ENCODE data around the gene HTR3D. TPM values are rescaled to one million over a fixed set of nuclear protein-coding genes. Genes with fewer than 3 reads are reported as not detected.
A peak's percentile ranks its signal among the peaks of the same experiment; 100 is the strongest.
"Not testable (repeated sequence)": the region's sequence is repeated elsewhere in the genome, so short reads cannot be mapped to it uniquely, and the experiment has no call there.

The HTR3D gene
- polyA plus RNA-seq, 10 donors: not detected

DNA sequence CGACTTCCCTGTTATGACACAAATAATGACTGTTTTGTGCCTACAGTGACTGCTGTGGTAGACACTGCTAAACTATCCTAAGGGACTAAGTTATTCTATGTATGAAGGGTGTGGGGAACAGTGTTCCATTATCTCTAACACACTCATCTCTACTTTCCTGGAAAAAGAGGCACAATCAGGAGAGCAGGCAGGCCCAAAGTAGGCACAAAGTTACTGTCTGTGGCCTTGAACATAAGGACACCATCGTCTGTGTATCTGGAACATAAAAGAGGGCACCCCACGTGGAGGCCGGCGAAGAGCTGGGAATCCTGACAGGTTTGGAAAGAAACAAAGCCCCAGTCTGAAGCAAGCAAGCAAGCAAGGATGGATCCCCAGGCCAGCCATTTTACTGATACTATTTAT is 15.4 kb upstream of the HTR3D start:
- no peak for DNase-seq

DNA sequence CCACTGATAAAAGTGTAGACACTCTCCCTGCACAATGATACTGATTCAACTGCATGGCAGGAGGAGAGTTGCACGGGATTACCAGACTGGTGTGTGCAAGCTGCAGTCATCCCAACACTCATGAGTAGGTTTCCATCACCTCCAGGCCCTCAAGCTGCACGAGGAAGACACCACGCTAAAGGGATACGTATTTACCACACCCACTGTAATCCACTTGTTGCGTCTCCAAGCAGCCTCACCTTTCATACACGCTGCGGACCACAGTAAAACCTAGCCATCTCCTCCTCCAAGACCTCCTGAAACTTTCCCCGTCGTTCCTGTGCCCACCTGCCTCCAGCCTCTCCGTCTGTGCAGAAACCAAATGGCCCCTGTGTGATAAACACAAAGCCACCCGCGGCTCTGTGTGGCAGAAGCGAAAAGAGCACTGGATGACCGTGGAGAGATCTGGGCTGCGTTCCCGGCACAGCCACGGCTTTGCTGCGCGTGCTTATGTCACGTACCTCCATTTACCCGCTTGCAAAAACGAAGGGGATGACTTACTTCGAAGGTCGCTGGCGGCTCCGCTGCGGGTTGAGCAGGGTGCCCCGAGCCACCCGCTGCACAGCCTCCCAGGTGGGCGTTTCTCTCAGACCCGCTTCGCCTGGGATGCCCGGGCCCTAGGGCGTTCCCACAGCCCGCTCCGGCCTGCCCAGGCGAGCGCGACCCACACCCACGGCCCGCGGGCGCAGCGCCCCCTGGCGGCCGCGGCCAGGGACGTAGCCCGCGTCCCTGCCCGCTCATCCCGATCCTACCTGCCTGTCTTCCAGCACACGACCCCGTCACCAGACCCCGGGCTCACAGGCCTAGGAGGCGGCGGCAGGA is 14.5 kb upstream of the HTR3D start:
- peak; percentile 48 to 92 (median 77) for DNase-seq

DNA sequence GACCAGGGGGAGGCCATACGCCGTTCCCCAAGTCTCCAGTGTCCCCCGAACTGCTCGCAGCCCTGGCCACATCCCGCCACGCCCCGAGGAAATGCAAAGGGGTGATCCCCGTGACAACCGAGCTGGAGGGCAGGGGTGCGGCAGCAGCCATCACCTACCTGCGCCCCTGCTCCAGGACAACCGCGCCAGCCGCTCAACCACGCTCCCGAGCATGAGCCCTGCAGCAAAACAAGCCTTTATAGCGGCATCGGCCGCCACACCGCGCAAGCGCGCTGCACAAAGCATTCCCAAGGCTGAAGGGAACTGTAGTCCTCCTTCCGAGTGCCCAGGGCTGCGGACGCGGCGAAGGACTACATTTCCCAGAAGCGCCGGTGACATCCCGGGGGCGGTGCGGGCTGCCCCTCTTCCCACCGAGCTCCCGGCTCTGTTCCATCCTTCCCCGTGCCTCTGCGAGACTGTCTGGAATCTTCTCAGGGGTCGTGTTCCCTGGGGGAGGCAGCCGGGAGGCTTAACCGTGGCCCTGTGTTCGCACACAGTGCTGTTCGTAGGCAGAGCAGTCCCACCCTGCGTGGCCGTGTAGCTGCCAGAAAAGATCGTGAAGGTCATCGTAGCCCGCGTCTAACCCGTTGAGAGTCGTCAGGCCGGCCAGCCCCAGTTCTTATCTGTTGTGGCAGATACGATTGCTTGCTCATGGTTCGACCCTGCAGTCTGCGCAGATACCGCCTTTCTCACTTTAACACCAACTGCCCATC is 13.7 kb upstream of the HTR3D start, which contains the start of gene ABCC5:
TSS of gene ABCC5 (minus strand) at position 213 of the 752 bp plus-strand sequence. CDS start 3,492 bp downstream, outside the sequence.
- DNase-seq: peak; percentile 93 to 97 (median 95)

DNA sequence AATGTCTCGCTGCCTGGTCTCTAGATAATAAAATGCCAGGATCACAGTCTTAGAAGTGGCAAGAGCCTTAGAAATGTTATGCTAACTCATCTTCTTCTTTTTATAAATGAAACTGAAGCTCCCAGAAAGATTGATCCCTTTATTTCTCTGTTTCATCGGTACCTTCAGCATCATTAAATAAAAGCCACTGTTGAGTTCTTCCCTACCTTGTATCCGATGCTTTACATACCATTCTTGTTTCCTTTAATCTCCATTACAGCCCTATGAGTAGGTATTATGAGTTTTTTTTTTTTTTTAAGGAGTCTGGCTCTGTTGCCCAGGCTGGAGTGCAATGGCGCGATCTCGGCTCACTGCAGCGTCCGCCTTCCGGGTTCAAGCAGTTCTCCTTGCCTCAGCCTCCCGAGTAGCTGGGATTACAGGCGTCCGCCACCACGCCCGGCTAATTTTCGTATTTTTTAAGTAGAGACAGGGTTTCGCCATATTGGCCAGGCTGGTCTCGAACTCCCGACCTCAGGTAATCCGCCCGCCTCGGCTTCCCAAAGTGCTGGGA is 13.0 kb upstream of the HTR3D start:
- no peak for DNase-seq

DNA sequence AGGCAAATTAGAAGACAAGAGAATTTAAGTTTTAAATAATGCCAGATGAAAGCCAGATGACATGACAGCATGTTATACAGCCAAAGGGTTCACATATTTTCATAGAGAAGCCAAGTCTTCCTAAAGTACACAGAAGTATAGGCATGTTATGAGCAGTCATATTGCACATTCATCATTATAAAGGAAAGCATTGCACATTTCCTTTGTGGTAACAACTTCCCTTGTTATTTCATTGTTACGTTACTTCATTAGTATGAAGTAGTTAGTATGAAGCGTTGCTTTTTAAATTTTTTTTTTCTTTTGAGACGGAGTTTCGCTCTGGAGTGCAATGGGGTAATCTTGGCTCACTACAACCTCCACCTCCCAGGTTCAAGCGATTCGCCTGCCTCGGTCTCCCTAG is 9.2 kb upstream of the HTR3D start:
- DNase-seq: no peak

DNA sequence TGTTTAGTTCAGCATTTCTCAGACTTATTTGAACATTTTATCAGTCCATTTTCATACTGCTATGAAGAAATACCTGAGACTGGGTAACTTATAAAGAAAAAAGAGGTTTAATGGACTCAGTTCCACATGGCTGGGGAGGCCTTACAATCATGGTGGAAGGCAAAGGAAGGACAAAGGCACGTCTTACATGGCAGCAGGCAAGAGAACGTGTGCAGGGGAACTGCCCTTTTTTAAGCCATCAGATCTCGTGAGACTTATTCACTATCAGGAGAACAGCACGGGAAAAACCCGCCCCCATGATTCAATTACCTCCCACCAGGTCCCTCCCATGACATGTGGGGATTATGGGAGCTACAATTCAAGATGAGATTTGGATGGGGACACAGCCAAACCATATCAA is 6.3 kb upstream of the HTR3D start:
- not testable (repeated sequence) for DNase-seq

DNA sequence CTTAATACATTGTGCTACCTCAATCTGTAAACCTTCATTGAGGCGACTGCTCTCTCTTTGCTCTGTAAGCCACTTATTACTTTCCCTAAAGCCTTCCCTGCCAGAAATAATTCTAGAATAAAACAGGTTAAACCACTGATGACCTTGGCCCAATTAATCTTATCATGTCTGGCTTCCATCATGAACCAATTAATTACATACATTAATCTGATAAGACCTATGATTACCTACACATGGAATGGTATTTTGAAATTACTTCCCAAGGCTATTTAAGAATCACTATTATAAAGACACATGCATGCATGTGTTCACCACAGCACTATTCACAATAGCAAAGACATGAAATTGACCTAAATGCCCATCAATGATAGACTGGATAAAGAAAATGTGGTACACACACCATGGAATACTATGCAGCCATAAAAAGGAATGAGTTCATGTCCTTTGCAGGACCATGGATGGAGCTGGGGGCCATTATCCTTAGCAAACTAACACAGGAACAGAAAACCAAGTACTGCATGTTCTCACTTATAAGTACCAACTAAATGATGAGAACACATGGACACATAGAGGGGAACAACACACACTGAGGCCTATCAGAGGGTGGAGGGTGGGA is 3.2 kb upstream of the HTR3D start:
- DNase-seq: not testable (repeated sequence)

DNA sequence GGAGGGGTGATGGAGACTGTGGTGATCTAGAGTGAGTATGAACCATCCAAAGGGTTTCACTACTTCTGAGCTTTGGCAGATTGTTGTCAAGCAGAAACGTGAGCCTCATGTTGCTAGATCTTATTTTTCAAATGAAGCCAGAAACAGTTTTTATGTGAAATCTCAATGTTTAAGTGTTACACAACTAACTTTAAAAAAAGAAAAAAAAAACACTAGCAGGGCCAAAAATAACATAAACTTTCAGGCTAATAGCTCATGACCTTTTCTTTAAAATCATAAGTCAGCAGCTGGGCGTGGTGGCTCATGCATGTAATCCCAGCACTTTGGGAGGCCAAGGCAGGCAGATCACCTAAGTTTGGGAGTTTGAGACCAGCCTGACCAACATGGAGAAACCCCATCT is 2.1 kb upstream of the HTR3D start:
- DNase-seq: no peak

DNA sequence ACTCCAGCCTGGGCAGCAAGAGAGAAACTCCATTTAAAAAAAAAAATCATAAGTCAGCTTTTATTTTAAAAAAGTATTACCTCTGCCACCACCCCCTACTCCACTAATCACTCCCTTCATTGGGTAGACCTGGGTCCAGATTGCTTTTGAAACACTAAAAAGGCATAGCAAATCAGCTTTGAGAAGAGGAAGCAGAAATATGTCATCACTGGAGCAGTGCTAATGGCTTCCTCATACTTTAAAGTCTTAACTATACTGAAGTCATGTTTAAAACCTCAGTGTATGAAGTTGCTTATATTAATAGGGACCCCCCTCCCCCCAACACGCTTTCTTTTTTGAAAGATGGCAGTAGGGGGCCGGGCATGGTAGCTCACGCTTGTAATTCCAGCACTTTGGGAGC is 1.0 kb upstream of the HTR3D start:
- no peak for DNase-seq

DNA sequence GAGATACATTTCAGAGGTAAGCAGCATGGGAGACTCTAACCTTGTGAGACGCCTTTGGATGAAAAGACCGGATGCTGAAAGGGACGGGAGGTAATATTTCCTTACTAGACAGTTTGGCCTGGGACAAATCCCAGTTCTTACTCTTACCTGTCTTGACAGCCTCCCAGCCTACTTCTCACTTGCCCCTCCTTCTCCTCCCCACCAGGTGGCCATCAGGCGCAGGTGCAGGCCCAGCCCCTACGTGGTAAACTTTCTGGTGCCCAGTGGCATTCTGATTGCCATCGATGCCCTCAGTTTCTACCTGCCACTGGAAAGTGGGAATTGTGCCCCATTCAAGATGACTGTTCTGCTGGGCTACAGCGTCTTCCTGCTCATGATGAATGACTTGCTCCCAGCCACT is 6.3 kb downstream of the HTR3D start:
- no peak for DNase-seq

DNA sequence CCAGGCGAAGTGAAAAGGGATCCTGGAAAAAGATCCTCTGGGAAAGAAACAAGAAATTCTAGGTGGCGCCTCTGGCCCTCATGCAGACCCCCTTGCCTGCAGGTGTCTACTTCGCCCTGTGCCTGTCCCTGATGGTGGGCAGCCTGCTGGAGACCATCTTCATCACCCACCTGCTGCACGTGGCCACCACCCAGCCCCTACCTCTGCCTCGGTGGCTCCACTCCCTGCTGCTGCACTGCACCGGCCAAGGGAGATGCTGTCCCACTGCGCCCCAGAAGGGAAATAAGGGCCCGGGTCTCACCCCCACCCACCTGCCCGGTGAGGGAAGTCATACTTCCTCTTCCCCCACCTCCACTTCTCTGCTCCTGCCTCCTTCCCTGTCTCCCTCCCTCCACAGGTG is 6.8 kb downstream of the HTR3D start:
- DNase-seq: not testable (repeated sequence)

DNA sequence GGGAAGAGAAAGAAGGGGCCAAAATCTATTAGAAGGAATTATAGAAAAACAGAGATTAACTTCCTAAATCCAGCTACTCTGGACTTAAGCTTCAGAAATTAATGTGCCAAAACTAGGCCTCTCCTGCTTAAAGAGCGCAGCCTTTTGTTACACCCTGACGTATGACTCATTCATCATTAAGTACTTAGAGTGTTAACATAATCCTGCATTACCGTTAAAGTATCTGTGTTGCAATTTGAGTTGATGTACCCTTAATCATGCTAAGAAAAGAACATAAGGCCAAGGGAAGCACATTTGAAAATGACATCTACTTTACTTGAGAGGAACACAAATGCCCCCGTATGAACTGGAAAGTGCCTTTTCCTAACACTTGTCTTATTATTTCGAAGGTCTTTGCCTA is 7.9 kb downstream of the HTR3D start:
- DNase-seq: no peak

DNA sequence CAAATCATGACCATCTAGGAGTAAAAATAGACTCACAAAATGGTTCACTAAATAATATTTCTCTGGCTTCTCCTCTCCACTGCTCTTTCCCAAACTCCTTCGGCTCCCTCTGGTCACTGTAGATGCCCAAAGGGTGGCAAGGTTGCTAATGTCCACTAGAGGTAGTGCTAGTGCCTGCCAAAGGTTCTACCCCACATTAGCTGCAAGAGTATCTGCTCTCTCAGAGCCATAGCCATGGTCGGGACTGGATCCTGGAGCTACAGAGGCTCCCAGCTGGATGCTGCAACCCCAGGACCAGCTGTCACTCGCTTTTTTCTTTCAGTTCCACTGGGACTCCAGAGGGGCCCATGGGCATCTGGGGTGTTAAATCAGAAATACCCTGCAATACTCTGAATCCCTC is 8.5 kb downstream of the HTR3D start:
- no peak for DNase-seq

DNA sequence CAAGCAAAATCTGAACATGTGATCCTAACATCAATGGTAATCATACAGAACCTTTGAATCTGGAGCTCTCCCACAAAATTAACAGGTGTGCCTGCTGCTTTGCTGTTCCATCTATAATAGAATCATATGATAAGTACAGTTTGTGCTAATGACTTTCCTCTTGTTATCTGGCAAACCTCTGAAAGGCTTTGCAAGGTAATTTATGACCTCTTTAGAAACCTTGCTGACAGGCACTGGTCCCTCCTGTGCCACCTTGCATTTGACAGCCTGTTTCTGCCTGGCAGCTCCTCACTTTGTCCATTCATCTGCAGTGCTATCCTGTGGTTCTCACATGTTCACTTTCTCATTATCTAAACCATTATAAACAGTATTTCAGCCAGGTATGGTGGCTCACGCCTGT is 11.1 kb downstream of the HTR3D start:
- DNase-seq: no peak

DNA sequence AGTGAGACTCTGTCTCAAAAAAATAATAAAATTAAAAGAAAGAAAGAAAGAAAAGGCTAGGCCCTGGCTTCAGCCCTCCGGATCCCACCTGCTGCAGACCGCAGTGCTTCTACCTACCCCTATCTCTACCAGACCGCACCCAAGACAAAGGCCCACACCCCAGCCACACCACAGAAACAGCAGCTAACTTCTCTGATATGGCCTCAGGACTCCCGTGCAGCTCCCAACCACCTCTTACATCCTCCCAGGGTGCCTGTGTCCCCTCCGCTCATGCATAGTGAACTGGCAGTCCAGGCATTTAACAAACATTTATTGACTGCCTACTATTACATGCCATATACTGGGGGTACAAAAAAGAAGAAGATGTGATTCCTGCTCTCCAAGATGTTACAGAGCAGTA is 14.5 kb downstream of the HTR3D start:
- DNase-seq: no peak

DNA sequence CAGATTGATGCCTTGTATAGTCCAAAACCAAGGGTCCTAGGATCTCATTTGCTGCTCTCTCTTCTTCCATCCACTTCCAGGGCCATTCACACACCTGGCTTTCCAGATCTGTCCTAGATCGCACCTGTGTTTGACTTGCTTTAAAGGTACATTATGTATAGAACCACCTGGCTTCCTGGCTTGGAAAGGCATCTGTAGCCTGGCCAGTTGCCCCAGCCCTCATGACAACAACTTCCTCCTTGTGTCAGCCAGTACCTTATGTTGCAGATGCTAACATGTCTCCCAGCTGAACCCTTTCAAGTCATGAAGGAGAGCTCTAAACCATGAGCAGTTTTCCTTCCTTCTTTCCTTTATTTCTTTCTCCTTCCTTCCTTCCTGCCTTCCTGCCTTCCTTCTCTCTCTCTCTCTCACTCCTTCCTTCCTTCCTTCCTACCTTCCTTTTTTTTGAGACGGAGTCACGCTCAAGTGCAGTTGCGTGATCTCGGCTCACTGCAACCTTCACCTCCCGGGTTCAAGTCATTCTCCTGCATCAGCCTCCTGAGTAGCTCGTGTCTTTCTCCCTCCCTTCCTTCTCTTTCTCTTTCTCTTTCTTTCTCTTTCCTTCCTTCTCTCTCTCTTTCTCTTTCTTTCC is 18.8 kb downstream of the HTR3D start:
- no peak for DNase-seq

DNA sequence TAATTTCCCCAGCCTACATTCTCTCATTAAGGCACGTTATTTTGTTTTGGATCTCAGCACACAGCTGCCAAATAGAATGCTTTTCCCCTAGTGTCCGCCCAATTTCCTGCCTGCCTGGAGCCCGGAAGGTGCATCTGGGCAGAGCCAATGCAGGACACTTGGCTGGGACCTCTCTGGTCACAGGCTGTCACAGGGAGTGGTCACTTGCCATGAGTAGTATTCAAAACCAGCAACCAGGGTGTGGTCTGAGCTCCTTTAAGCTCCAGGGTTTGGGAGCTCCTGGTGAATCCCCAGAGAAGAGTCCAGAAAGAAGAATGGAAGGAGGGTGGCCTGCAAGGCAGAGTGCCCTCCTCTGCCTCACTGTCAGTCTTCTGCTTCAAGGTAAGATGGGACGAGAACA is 21.2 kb downstream of the HTR3D start, which contains the start of gene HTR3C:
TSS of gene HTR3C (plus strand) at position 281 of the 400 bp plus-strand sequence. CDS start at position 315, 34 bp downstream.
- no peak for DNase-seq

DNA sequence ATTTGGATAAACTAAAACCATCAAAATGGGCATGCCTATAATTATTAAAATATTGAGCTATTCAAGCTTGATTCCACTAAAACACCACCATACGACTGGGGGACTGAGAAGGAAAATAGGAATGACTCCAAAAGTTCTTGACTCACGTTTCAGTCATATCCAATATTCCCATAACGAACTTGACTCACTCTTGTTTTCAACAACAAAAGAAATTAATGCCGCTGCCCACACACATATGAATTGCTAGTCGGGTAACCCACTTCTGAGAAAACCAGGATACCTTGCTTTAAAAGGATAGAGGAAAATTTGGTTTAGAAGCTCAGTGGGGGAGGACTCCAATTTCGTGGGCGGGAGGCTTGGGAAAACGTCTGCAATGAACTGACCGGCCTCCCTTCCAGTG is 26.5 kb downstream of the HTR3D start:
- DNase-seq: peak in 1 of 3 donors; percentile 16

DNA sequence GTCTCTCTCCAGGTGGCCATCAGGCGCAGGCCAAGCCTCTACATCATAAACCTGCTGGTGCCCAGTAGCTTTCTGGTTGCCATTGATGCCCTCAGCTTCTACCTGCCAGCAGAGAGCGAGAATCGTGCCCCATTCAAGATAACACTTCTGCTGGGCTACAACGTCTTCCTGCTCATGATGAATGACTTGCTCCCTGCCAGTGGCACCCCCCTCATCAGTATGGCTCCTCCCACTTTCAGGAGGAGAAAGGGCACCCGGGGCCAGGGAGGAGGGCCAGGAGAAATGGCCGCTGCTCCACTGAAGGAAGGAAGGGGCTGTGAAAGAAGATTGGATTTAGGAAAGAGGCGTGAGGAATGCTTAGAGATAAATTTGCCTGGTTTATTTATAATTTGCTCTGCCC is 27.9 kb downstream of the HTR3D start:
- DNase-seq: no peak

DNA sequence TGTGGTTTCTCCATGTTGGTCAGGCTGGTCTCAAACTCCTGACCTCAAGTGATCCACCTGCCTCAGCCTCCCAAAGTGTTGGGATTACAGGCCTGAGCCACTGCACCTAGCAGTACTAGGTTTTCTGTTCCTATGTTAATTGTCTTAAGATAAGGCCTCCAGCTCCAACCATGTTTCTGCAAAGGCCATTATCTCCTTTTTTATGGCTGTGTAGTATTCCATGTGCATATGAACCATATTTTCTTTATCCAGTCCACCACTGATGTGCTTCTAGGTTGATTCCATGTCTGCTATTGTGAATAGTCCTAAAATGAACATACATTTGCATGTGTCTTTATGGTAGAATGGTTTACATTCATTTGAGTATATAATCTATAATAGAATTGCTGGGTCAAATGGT is 31.1 kb downstream of the HTR3D start:
- DNase-seq: no peak

DNA sequence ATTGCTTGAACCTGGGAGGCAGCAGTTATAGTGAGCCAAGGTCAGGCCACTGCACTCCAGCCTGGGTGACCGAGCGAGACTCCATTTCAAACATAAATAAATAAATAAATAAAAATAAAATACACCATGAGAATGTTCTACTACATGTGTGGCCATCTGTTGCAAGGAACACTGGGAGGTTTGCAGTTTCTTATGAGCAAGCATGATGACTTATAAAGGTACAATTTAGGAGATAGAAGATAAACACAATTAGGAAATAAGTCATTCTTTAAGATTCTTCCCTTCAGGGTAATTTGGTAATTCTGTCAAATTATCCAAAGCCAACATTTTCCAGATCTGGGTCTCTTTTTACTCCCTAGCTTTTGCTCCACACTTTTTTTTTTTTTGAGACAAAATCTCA is 34.7 kb downstream of the HTR3D start:
- DNase-seq: no peak

DNA sequence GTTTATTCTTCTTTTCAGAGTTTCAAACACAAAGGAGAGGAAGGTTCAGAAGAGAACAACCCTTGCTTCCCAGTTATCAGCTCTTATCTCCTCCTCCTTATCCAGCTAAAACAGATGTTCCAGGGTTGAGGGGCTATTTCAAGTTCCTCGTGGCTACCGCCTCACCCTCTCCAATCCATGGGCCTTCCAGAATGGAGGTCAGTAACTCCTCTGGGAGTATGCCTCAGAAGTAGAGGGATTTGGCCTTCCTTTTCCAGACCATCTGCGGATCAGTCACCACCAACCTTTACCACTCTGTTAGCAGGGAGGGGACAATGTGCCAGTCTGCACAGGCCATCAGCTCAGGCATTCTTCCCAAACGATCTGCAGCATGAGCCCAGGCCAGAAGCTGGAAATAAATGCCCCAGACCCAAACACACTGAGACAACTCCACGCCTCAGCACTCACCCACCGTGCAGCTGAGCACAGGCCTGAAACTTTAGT is 36.1 kb downstream of the HTR3D start:
- no peak for DNase-seq
